Keratinocyte (primary cell): ENCODE measurements around the gene SGCE. TPM values are rescaled to one million over a fixed set of nuclear protein-coding genes. Genes with fewer than 3 reads are reported as not detected.

Experiments used
- DNase-seq: peaks from one replicate; pipeline ENCODE4 v3.0.0-alpha.2; 2011; ENCODE audit warnings: low read depth, missing footprints, low spot score
- FAIRE-seq: peaks from 2 replicates; lab custom pipeline; 2011; peaks lifted over from hg19 to GRCh38; lab: Jason Lieb, UNC
- H2AFZ ChIP-seq: 2 replicates; pipeline ENCODE4 v1.6.0; 2012; ENCODE audit warnings: low read length, control low read depth, inconsistent platforms; ENCODE audit not compliant: control insufficient read depth
- H3K27ac ChIP-seq: 2 replicates; pipeline ENCODE4 v1.5.1; 2011; ENCODE audit warnings: low read length; ENCODE audit not compliant: control insufficient read depth, insufficient read depth
- H3K27me3 ChIP-seq: 3 replicates; pipeline ENCODE4 v1.6.0; 2011; ENCODE audit warnings: low read length; ENCODE audit not compliant: control insufficient read depth, insufficient read depth; ENCODE audit errors: extremely low read depth
- H3K36me3 ChIP-seq, 2 experiments: 2 replicates in 1 of 2; 3 replicates in 1 of 2; pipeline ENCODE4 v1.5.1; 2011; ENCODE audit warnings: low read length in 2 of 2, mild to moderate bottlenecking in 1 of 2; ENCODE audit not compliant: control insufficient read depth in 2 of 2, insufficient read depth in 2 of 2; ENCODE audit errors: extremely low read depth in 1 of 2
- H3K4me1 ChIP-seq: 3 replicates; pipeline ENCODE4 v1.5.1; 2011; ENCODE audit warnings: low read length; ENCODE audit not compliant: control insufficient read depth, insufficient read depth; ENCODE audit errors: extremely low read depth
- H3K4me2 ChIP-seq: 3 replicates; pipeline ENCODE4 v1.6.0; 2011; ENCODE audit warnings: low read depth, low read length; ENCODE audit not compliant: control insufficient read depth, insufficient read depth; ENCODE audit errors: extremely low read depth
- H3K4me3 ChIP-seq, 3 experiments: fragments of 200-600 bp in 1 of 3; sonication (generic) in 1 of 3; 2 replicates in 2 of 3; 3 replicates in 1 of 3; pipeline ENCODE4 v1.5.1; 2011 to 2016; ENCODE audit warnings: low read length in 3 of 3, mild to moderate bottlenecking in 3 of 3, control low read depth in 2 of 3, inconsistent platforms in 1 of 3, low read depth in 1 of 3, mixed read lengths in 1 of 3, mixed run types in 1 of 3, moderate library complexity in 1 of 3; ENCODE audit not compliant: control insufficient read depth in 2 of 3, insufficient read depth in 2 of 3; ENCODE audit errors: extremely low read depth in 1 of 3
- H3K79me2 ChIP-seq: 2 replicates; pipeline ENCODE4 v1.6.0; 2012; ENCODE audit warnings: low read length; ENCODE audit not compliant: control insufficient read depth, insufficient read depth
- H3K9ac ChIP-seq: 3 replicates; pipeline ENCODE4 v1.6.0; 2011; ENCODE audit warnings: low read length; ENCODE audit not compliant: control insufficient read depth, insufficient read depth; ENCODE audit errors: extremely low read depth
- H3K9me1 ChIP-seq: 3 replicates; pipeline ENCODE4 v1.6.0; 2011; ENCODE audit warnings: low read length; ENCODE audit not compliant: control insufficient read depth, insufficient read depth; ENCODE audit errors: extremely low read depth
- H3K9me3 ChIP-seq: 2 replicates; pipeline ENCODE4 v1.5.1; 2012; ENCODE audit warnings: low read depth, low read length; ENCODE audit not compliant: control insufficient read depth
- H4K20me1 ChIP-seq: 3 replicates; pipeline ENCODE4 v1.6.0; 2011; ENCODE audit warnings: low read length; ENCODE audit not compliant: control insufficient read depth, insufficient read depth; ENCODE audit errors: extremely low read depth
- EZH2 ChIP-seq: IDR thresholded peaks from one replicate; pipeline ENCODE4 v1.6.1; 2012; ENCODE audit warnings: inconsistent platforms, mild to moderate bottlenecking, low read length, moderate library complexity
- dilution Hi-C: fragments of 300-500 bp; cut with MboI; formaldehyde crosslinking; loops from one replicate; pipeline ENCODE4 v1.7.0; 2020; ENCODE audit warnings: low sequenced_read_pairs; ENCODE audit not compliant: extremely low pct_ligation_motif_present
- polyA plus RNA-seq, 5 experiments: library from polyadenylated mRNA; depleted of rRNA in 3 of 5; stranded (reverse) in 3 of 5; stranded (forward) in 1 of 5; unstranded in 1 of 5; fragments of >200 nt; gene quantifications; 1 replicate in 1 of 5; 2 replicates in 3 of 5; 3 replicates in 1 of 5; pipeline versions ENCODE4 v1.2.1 to v1.2.3, GENCODE V29; 2011 to 2012; ENCODE audit warnings: missing spikeins in 2 of 5, low read depth in 1 of 5, low replicate concordance in 1 of 5
- TF ChIP-seq, protein P1 (sequence below), 3 experiments: IDR thresholded peaks in 1 of 3; conservative IDR thresholded peaks in 1 of 3; optimal IDR thresholded peaks in 1 of 3; 2 replicates in 2 of 3; 3 replicates in 1 of 3; pipeline versions ENCODE3 to v1.5.1; 2011; ENCODE audit warnings: low read length in 3 of 3, mild to moderate bottlenecking in 3 of 3, moderate library complexity in 2 of 3, control low read depth in 1 of 3, inconsistent platforms in 1 of 3; ENCODE audit not compliant: insufficient read depth in 2 of 3; ENCODE audit errors: extremely low read depth in 1 of 3

SGCE gene
- polyA plus RNA-seq, 1 donor (not counting 4 experiments of a cell fraction or from before 2014, with no cell fraction given) = 7.9 TPM

DNA sequence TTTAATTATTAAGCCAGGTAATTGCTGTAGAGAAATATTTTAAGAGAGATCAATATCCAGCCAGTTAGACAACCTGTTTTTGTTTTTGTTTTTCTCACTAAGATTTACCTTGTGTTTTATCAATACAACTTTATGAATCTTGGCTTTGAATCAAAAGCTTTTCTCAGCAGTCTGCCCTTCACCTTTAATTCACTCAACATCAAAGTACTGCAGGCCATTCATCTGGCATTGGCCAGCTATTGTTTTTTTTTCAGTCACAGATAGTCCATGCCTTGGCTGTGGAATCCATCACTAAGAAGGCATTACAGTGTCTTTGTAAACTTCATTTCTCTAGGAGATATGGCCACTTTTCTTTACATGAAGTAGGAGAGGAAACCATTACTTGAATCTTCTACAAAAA lies 20.2 kb downstream of the SGCE start:
- no peaks in the 10 kb centered on the region for H3K36me3 ChIP-seq
- dilution Hi-C loops = no loop called here
- no peak for TF ChIP-seq EZH2
- TF ChIP-seq, protein P1, sequence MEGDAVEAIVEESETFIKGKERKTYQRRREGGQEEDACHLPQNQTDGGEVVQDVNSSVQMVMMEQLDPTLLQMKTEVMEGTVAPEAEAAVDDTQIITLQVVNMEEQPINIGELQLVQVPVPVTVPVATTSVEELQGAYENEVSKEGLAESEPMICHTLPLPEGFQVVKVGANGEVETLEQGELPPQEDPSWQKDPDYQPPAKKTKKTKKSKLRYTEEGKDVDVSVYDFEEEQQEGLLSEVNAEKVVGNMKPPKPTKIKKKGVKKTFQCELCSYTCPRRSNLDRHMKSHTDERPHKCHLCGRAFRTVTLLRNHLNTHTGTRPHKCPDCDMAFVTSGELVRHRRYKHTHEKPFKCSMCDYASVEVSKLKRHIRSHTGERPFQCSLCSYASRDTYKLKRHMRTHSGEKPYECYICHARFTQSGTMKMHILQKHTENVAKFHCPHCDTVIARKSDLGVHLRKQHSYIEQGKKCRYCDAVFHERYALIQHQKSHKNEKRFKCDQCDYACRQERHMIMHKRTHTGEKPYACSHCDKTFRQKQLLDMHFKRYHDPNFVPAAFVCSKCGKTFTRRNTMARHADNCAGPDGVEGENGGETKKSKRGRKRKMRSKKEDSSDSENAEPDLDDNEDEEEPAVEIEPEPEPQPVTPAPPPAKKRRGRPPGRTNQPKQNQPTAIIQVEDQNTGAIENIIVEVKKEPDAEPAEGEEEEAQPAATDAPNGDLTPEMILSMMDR (optimal IDR thresholded peaks at IDR 0.05 in 1 of 3, IDR thresholded peaks at IDR 0.05 in 1 of 3, conservative IDR thresholded peaks at IDR 0.05 in 1 of 3; ENCODE audit: extremely low read depth in 1 of 3, insufficient read depth in 2 of 3, low read length in 3 of 3) = no peak
- H4K20me1 ChIP-seq = no peaks in the 10 kb centered on the region
- no peak overlapping the region for H3K4me2 ChIP-seq
- no peak overlapping the region for H3K27ac ChIP-seq
- H3K9me1 ChIP-seq = no peaks in the 10 kb centered on the region
- no peaks in the 10 kb centered on the region for H3K79me2 ChIP-seq
- H3K27me3 ChIP-seq = no peaks in the 10 kb centered on the region
- peaks cover 9% of the 10 kb centered on the region for H3K4me1 ChIP-seq
- no peaks in the 10 kb centered on the region for H3K9me3 ChIP-seq
- FAIRE-seq (no peak), DNase-seq (no peak)
- no peak overlapping the region for H3K9ac ChIP-seq
- no peak overlapping the region for H2AFZ ChIP-seq
- no peak overlapping the region for H3K4me3 ChIP-seq

- no peak for DNase-seq
- no peaks in the 10 kb centered on the region for H3K9me3 ChIP-seq
- FAIRE-seq = no peak
- H3K36me3 ChIP-seq = no peaks in the 10 kb centered on the region
- dilution Hi-C loops = no loop called here
- TF ChIP-seq EZH2 = no peak
- TF ChIP-seq, protein P1 (optimal IDR thresholded peaks at IDR 0.05 in 1 of 3, IDR thresholded peaks at IDR 0.05 in 1 of 3, conservative IDR thresholded peaks at IDR 0.05 in 1 of 3; ENCODE audit: extremely low read depth in 1 of 3, insufficient read depth in 2 of 3, low read length in 3 of 3) = no peak
- no peaks in the 10 kb centered on the region for H3K27me3 ChIP-seq
- H3K4me1 ChIP-seq = peaks cover 9% of the 10 kb centered on the region
- H3K4me3 ChIP-seq = no peak overlapping the region
- no peak overlapping the region for H3K27ac ChIP-seq
- no peaks in the 10 kb centered on the region for H4K20me1 ChIP-seq
- no peaks in the 10 kb centered on the region for H3K9me1 ChIP-seq
- H3K79me2 ChIP-seq = no peaks in the 10 kb centered on the region
- no peak overlapping the region for H2AFZ ChIP-seq
- no peak overlapping the region for H3K4me2 ChIP-seq
- no peak overlapping the region for H3K9ac ChIP-seq
Observed at GRCh38 chr7:94634502-94634901, 21.4 kb downstream of the SGCE start.
